Germinal center (tissue), 1 donor: ENCODE measurements around the gene UGT1A7.

Experiments
- DNase-seq: peaks from one replicate; pipeline ENCODE4 v3.0.0; 2012; ENCODE audit warnings: mixed read lengths, low spot score

The UGT1A7 gene

GRCh38 chr2:233818639-233819621 lies 137.2 kb downstream of the UGT1A7 start:
- DNase-seq: no peak

- no peak for DNase-seq
Observed at GRCh38 chr2:233819884-233820773, 138.4 kb downstream of the UGT1A7 start.

- no peak for DNase-seq
Observed at GRCh38 chr2:233820774-233821105, 139.0 kb downstream of the UGT1A7 start.

GRCh38 chr2:233821196-233821595 lies 139.5 kb downstream of the UGT1A7 start:
- no peak for DNase-seq

GRCh38 chr2:233821709-233822100 lies 140.0 kb downstream of the UGT1A7 start:
- no peak for DNase-seq

GRCh38 chr2:233822101-233822771 lies 140.5 kb downstream of the UGT1A7 start:
- DNase-seq: no peak
